Fibroblast of lung (primary cell): ENCODE data around the gene ASB12.

ENCODE experiments used
- CTCF ChIP-seq, 2 donors: IDR thresholded peaks in 1 of 2; conservative IDR thresholded peaks in 1 of 2; 1 replicate in 1 of 2; 2 replicates in 1 of 2; pipeline ENCODE4 v1.5.1; 2011 to 2012; ENCODE audit warnings: low read length in 2 of 2, control low read depth in 1 of 2, inconsistent platforms in 1 of 2, low read depth in 1 of 2, mild to moderate bottlenecking in 1 of 2
- EZH2 ChIP-seq: IDR thresholded peaks from 2 replicates; pipeline ENCODE4 v1.5.1; 2012; ENCODE audit warnings: low read length, control low read depth, mild to moderate bottlenecking; ENCODE audit errors: missing control alignments

DNA sequence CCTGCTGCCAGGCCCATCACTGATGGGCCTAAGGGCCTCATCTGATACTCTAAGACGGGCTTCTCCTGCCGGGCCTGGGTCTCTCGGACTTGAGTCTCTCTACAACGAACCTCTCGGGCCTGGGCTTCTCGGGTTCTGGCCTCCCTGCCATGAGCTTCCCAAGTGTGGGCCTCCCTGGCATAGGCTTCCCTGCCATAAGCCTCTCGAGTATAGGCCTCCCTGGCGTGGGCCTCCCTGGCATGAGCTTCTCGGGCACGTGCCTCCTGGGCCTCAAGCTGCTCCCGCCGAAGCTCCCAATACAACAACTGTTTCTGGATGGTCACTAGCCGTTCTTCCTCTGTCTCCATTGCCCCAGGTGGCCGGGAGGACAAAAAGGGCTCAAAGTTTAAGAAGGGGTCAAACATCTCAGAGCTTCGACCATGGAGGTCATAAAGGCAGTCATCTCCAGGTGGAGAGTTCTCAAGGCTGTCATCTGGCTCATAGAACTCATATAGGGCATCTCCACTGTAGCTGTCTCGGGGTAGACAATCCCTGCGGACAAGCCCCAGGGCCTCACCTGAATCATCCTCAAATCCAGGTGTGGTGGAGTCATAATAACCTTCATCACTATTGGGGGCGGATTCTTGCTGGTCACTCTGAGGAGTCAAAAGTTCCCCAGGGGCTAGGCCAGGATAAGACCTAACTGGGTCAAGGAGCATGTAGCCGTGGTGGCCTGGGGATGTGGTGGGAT lies 39.0 kb downstream of the ASB12 start:
- no peak for TF ChIP-seq CTCF (conservative IDR thresholded peaks at IDR 0.05 in 1 of 2, IDR thresholded peaks at IDR 0.05 in 1 of 2; ENCODE audit: low read depth in 1 of 2, low read length in 2 of 2)
- TF ChIP-seq EZH2, result no peak
